HepG2 (cell line): Measurements from ENCODE around the gene CDK5R1. TPM values are rescaled to one million over a fixed set of nuclear protein-coding genes. Genes with fewer than 3 reads are reported as not detected.

Source experiments
- CAMTA2 ChIP-seq: sonication (generic); formaldehyde crosslinking; IDR thresholded peaks from 2 replicates; pipeline ENCODE4 v1.4.0; 2020; ENCODE audit warnings: mild to moderate bottlenecking, missing genetic modification reagents, borderline replicate concordance
- DMAP1 ChIP-seq: IDR thresholded peaks from 2 replicates; pipeline ENCODE4 v1.6.1; 2016
- HMG20A ChIP-seq: IDR thresholded peaks from 2 replicates; pipeline ENCODE4 v1.6.1; 2016; ENCODE audit warnings: borderline replicate concordance
- HNRNPUL1 ChIP-seq: fragments of 200-400 bp; formaldehyde crosslinking; IDR thresholded peaks from 2 replicates; pipeline ENCODE4 v1.6.1; 2017; ENCODE audit warnings: low read depth, mild to moderate bottlenecking, low read length, moderate library complexity
- HOXA3 ChIP-seq: sonication (generic); formaldehyde crosslinking; IDR thresholded peaks from 2 replicates; pipeline ENCODE4 v1.5.0; 2020; ENCODE audit warnings: missing genetic modification reagents
- IKZF4 ChIP-seq: sonication (generic); formaldehyde crosslinking; IDR thresholded peaks from 2 replicates; pipeline ENCODE4 v1.5.1; 2020; ENCODE audit warnings: borderline replicate concordance, mild to moderate bottlenecking, low read depth, missing genetic modification reagents; ENCODE audit errors: not compliant biosample characterization
- KAT2B ChIP-seq: fragments of 150-350 bp; IDR thresholded peaks from 2 replicates; pipeline ENCODE4 v1.6.1; 2014; ENCODE audit warnings: low read depth, low read length, borderline replicate concordance
- LCORL ChIP-seq, 2 experiments: fragments of 450-650 bp in 1 of 2; sonication (generic) in 1 of 2; formaldehyde crosslinking in 1 of 2; IDR thresholded peaks; 2 replicates each; pipeline versions ENCODE4 v1.5.0 to v1.6.1; 2017 to 2020; ENCODE audit warnings: antibody characterized with exemption in 1 of 2, missing genetic modification reagents in 1 of 2
- MED1 ChIP-seq: sonication (generic); formaldehyde crosslinking; IDR thresholded peaks from 2 replicates; pipeline ENCODE4 v1.4.0; 2020; ENCODE audit warnings: missing genetic modification reagents
- NCOA1 ChIP-seq: sonication (generic); formaldehyde crosslinking; IDR thresholded peaks from 2 replicates; pipeline ENCODE4 v1.9.0; 2021; ENCODE audit warnings: missing genetic modification reagents
- REXO4 ChIP-seq: sonication (generic); formaldehyde crosslinking; IDR thresholded peaks from 2 replicates; pipeline ENCODE4 v1.8.0; 2022; ENCODE audit warnings: missing genetic modification reagents, mild to moderate bottlenecking, borderline replicate concordance
- TAF15 ChIP-seq: fragments of 200-400 bp; formaldehyde crosslinking; IDR thresholded peaks from one replicate; pipeline ENCODE4 v1.6.1; 2018; ENCODE audit warnings: mild to moderate bottlenecking, low read depth, low read length; ENCODE audit not compliant: poor library complexity, severe bottlenecking
- ZIK1 ChIP-seq: sonication (generic); formaldehyde crosslinking; IDR thresholded peaks from 2 replicates; pipeline ENCODE4 v1.5.0; 2020; ENCODE audit warnings: mild to moderate bottlenecking, low read depth, missing genetic modification reagents, borderline replicate concordance
- ZMYM2 ChIP-seq: sonication (generic); formaldehyde crosslinking; IDR thresholded peaks from 2 replicates; pipeline ENCODE4 v1.8.0; 2022; ENCODE audit warnings: mild to moderate bottlenecking, missing genetic modification reagents
- ZNF230 ChIP-seq: sonication (generic); formaldehyde crosslinking; IDR thresholded peaks from 2 replicates; pipeline ENCODE4 v1.4.0; 2020; ENCODE audit warnings: mild to moderate bottlenecking, missing genetic modification reagents
- ZNF24 ChIP-seq: fragments of 450-650 bp; IDR thresholded peaks from 2 replicates; pipeline ENCODE4 v1.6.1; 2017; ENCODE audit warnings: antibody characterized with exemption, mild to moderate bottlenecking
- ZNF274 ChIP-seq: sonication (generic); formaldehyde crosslinking; IDR thresholded peaks from 2 replicates; pipeline ENCODE4 v1.5.1; 2020; ENCODE audit warnings: mild to moderate bottlenecking, missing genetic modification reagents
- ZNF292 ChIP-seq: sonication (generic); formaldehyde crosslinking; IDR thresholded peaks from 2 replicates; pipeline ENCODE4 v1.8.1; 2022; ENCODE audit warnings: mild to moderate bottlenecking, low read depth, missing genetic modification reagents, borderline replicate concordance
- ZNF709 ChIP-seq: sonication (generic); formaldehyde crosslinking; IDR thresholded peaks from 2 replicates; pipeline ENCODE4 v1.5.0; 2020; ENCODE audit warnings: mild to moderate bottlenecking, missing genetic modification reagents
- ZSCAN29 ChIP-seq: sonication (generic); formaldehyde crosslinking; conservative IDR thresholded peaks from 2 replicates; pipeline ENCODE4 v1.4.0; 2020; ENCODE audit warnings: mild to moderate bottlenecking, missing genetic modification reagents
- polyA plus RNA-seq, 8 experiments: library from polyadenylated mRNA; depleted of rRNA in 3 of 8; stranded (reverse) in 7 of 8; unstranded in 1 of 8; fragments of >200 nt; fragmentation: Illumina TruSeq in 4 of 8; extraction: Trizol in 4 of 8; gene quantifications; 2 replicates each; pipeline versions ENCODE4 v1.2.1 to v1.2.3, GENCODE V29; 2011 to 2016; ENCODE audit warnings: low read depth in 4 of 8, missing spikeins in 1 of 8, mixed read lengths in 1 of 8; ENCODE audit not compliant: insufficient read depth in 1 of 8
- total RNA-seq, 5 experiments: library from RNA; depleted of rRNA; stranded (reverse); fragments of >200 nt; fragmentation: Illumina TruSeq; extraction: Trizol; gene quantifications; 2 replicates each; pipeline ENCODE4 v1.2.3, GENCODE V29; 2016; ENCODE audit warnings: low read depth in 1 of 5
- TF ChIP-seq, protein P1 (sequence below): conservative IDR thresholded peaks from 2 replicates; pipeline ENCODE4 v1.6.1; 2018; ENCODE audit warnings: missing genetic modification reagents
- TF ChIP-seq, protein P2 (sequence below): sonication (generic); formaldehyde crosslinking; IDR thresholded peaks from 2 replicates; pipeline ENCODE4 v1.5.0; 2020; ENCODE audit warnings: missing genetic modification reagents
- TF ChIP-seq, protein P3 (sequence below): IDR thresholded peaks from 2 replicates; pipeline ENCODE4 v1.6.1; 2018; ENCODE audit warnings: missing genetic modification reagents
- TF ChIP-seq, protein P4 (sequence below): sonication (generic); formaldehyde crosslinking; IDR thresholded peaks from 2 replicates; pipeline ENCODE4 v1.4.0; 2020; ENCODE audit warnings: missing genetic modification reagents

CDK5R1 gene
- total and polyA plus RNA-seq, 2 of the 13 experiments (the other 11 are each of a cell fraction or from before 2014, with no cell fraction given): 1.1 to 3.9 TPM

DNA sequence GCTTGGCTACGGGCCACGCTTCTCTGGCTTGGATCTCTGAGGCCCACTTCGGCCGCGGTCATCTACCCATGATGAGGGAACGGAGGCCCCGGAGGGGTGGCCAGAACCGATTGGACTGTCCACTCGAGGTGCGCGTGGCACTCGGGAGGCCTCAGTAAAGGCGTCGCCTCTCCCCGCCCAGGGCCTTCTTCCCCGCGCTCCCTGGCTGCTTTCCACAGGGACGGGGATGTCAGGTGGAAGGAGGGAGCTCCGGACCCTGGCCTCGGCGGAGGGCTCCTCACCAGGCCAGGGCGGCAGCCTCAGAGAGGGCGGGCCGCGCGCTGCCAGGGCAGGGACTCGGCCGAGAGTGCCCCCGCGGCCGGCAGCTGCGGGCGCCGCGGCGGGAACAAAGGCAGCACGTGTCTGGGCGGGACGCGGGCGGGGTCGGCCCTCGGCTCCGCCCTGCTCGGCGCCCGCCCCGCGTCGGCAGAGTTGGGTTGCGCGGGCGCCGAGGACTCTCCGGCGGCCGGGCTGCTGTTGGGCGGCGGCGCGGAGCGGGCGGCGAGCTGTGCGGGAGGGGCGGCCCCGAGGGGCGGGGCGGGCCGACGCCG, 587 bp upstream of the CDK5R1 start (continued):
- no peak for TF ChIP-seq LCORL (IDR thresholded peaks at IDR 0.05)
- TF ChIP-seq LCORL (CRISPR knock-in tag; IDR thresholded peaks at IDR 0.05): no peak
- no peak for TF ChIP-seq ZNF24
- no peak for TF ChIP-seq CAMTA2 (CRISPR knock-in tag)
- no peak for TF ChIP-seq HNRNPUL1
- TF ChIP-seq, protein P1, sequence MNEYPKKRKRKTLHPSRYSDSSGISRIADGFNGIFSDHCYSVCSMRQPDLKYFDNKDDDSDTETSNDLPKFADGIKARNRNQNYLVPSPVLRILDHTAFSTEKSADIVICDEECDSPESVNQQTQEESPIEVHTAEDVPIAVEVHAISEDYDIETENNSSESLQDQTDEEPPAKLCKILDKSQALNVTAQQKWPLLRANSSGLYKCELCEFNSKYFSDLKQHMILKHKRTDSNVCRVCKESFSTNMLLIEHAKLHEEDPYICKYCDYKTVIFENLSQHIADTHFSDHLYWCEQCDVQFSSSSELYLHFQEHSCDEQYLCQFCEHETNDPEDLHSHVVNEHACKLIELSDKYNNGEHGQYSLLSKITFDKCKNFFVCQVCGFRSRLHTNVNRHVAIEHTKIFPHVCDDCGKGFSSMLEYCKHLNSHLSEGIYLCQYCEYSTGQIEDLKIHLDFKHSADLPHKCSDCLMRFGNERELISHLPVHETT: no peak
- no peak for TF ChIP-seq ZMYM2 (CRISPR knock-in tag)
- peak; percentile 83 for TF ChIP-seq IKZF4 (CRISPR knock-in tag)
- TF ChIP-seq ZNF274 (CRISPR knock-in tag): peak; percentile 69; the same call in 1 of the 2 replicates
- TF ChIP-seq ZNF230 (CRISPR knock-in tag): no peak
- TF ChIP-seq ZIK1 (CRISPR knock-in tag): 0 out of 2 replicates have a peak, but pooled peaks have one; percentile 37
- 0 out of 2 replicates have a peak, but pooled peaks have one; percentile 15 for TF ChIP-seq MED1 (CRISPR knock-in tag)
- TF ChIP-seq, protein P2, sequence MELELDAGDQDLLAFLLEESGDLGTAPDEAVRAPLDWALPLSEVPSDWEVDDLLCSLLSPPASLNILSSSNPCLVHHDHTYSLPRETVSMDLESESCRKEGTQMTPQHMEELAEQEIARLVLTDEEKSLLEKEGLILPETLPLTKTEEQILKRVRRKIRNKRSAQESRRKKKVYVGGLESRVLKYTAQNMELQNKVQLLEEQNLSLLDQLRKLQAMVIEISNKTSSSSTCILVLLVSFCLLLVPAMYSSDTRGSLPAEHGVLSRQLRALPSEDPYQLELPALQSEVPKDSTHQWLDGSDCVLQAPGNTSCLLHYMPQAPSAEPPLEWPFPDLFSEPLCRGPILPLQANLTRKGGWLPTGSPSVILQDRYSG: peak; percentile 69; the same call in 1 of the 2 replicates
- no peak for TF ChIP-seq NCOA1 (CRISPR knock-in tag)
- TF ChIP-seq REXO4 (CRISPR knock-in tag): no peak
- no peak for TF ChIP-seq TAF15
- no peak for TF ChIP-seq KAT2B
- TF ChIP-seq ZNF709 (CRISPR knock-in tag): peak; percentile 27; the same call in 1 of the 2 replicates
- TF ChIP-seq, protein P3, sequence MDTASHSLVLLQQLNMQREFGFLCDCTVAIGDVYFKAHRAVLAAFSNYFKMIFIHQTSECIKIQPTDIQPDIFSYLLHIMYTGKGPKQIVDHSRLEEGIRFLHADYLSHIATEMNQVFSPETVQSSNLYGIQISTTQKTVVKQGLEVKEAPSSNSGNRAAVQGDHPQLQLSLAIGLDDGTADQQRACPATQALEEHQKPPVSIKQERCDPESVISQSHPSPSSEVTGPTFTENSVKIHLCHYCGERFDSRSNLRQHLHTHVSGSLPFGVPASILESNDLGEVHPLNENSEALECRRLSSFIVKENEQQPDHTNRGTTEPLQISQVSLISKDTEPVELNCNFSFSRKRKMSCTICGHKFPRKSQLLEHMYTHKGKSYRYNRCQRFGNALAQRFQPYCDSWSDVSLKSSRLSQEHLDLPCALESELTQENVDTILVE: no peak
- peak; percentile 36; the same call in 1 of the 2 replicates for TF ChIP-seq HOXA3 (CRISPR knock-in tag)
- TF ChIP-seq HMG20A (CRISPR knock-in tag): no peak
- TF ChIP-seq ZSCAN29 (CRISPR knock-in tag): no peak
- TF ChIP-seq, protein P4, sequence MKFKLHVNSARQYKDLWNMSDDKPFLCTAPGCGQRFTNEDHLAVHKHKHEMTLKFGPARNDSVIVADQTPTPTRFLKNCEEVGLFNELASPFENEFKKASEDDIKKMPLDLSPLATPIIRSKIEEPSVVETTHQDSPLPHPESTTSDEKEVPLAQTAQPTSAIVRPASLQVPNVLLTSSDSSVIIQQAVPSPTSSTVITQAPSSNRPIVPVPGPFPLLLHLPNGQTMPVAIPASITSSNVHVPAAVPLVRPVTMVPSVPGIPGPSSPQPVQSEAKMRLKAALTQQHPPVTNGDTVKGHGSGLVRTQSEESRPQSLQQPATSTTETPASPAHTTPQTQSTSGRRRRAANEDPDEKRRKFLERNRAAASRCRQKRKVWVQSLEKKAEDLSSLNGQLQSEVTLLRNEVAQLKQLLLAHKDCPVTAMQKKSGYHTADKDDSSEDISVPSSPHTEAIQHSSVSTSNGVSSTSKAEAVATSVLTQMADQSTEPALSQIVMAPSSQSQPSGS (CRISPR knock-in tag): no peak
- 0 out of 2 replicates have a peak, but pooled peaks have one; percentile 23 for TF ChIP-seq DMAP1 (CRISPR knock-in tag)
- no peak for TF ChIP-seq ZNF292 (CRISPR knock-in tag)
